H7 (cell line): ENCODE results near the gene RPS29. TPM values are rescaled to one million over a fixed set of nuclear protein-coding genes. Genes with fewer than 3 reads are reported as not detected.
A peak's percentile ranks its signal among the peaks of the same experiment; 100 is the strongest.

Source experiments
- DNase-seq: peaks from one replicate; pipeline ENCODE4 v3.0.0; 2012
- H3K27me3 ChIP-seq: 2 replicates; pipeline ENCODE4 v1.6.0; 2011; ENCODE audit warnings: mild to moderate bottlenecking, low read length; ENCODE audit not compliant: control insufficient read depth, insufficient read depth
- H3K36me3 ChIP-seq: replicated peaks from 2 replicates; pipeline ENCODE4 v1.5.1; 2011; ENCODE audit warnings: low read length; ENCODE audit not compliant: control insufficient read depth, insufficient read depth
- H3K4me3 ChIP-seq: 2 replicates; pipeline ENCODE4 v1.5.1; 2011; ENCODE audit warnings: low read depth, mild to moderate bottlenecking, control low read depth, low read length, moderate library complexity; ENCODE audit not compliant: insufficient read depth
- total RNA-seq: library from RNA; depleted of rRNA; stranded (reverse); fragments of >200 nt; shearing (Covaris generic); gene quantifications from 2 replicates; pipeline ENCODE4 v1.2.3, GENCODE V29; 2014; rRNA removed

RPS29 gene
- total RNA-seq, 1 experiment from 2014 or later, result 8,199 TPM

- Histone ChIP-seq H3K36me3 (no peaks in the 10 kb centered on the region), H3K4me3 (no peak overlapping the region), H3K27me3 (no peaks in the 10 kb centered on the region)
- DNase-seq, result no peak
Observed at GRCh38 chr14:49549446-49549845, 36.7 kb downstream of the RPS29 start.

- H3K36me3 ChIP-seq, result no peaks in the 10 kb centered on the region
- DNase-seq, result no peak
- H3K27me3 ChIP-seq, result no peaks in the 10 kb centered on the region
- H3K4me3 ChIP-seq, result no peak overlapping the region
Observed at GRCh38 chr14:49546766-49547165, 39.4 kb downstream of the RPS29 start.

GRCh38 chr14:49545716-49546115 lies 40.5 kb downstream of the RPS29 start:
- Histone ChIP-seq H3K4me3 (no peak overlapping the region), H3K36me3 (no peaks in the 10 kb centered on the region), H3K27me3 (no peaks in the 10 kb centered on the region)
- peak; percentile 50 for DNase-seq

- Histone ChIP-seq H3K36me3 (no peaks in the 10 kb centered on the region), H3K4me3 (no peak overlapping the region), H3K27me3 (no peaks in the 10 kb centered on the region)
- no peak for DNase-seq
Observed at GRCh38 chr14:49545071-49545470, 41.1 kb downstream of the RPS29 start.

GRCh38 chr14:49541049-49541448 lies 45.1 kb downstream of the RPS29 start:
- Histone ChIP-seq H3K27me3 (no peaks in the 10 kb centered on the region), H3K36me3 (no peaks in the 10 kb centered on the region), H3K4me3 (no peak overlapping the region)
- DNase-seq, result no peak

GRCh38 chr14:49538852-49539251 lies 47.3 kb downstream of the RPS29 start:
- Histone ChIP-seq H3K4me3 (no peak overlapping the region), H3K27me3 (no peaks in the 10 kb centered on the region), H3K36me3 (no peaks in the 10 kb centered on the region)
- no peak for DNase-seq

Other genes with a start within 250 kb of the RPS29 start
- gene LRR1, start 12.6 kb upstream of the RPS29 start, total RNA-seq, result 40.2 and 47.9 TPM in 2 replicates
- 145 and 167 TPM in 2 replicates for gene RPL36AL, start 34.2 kb upstream of the RPS29 start, total RNA-seq
- gene MGAT2, start 34.4 kb upstream of the RPS29 start, total RNA-seq, result 29.4 and 35.9 TPM in 2 replicates
- gene DNAAF2, start 48.9 kb upstream of the RPS29 start, total RNA-seq, result 28.2 and 28.9 TPM in 2 replicates
- gene POLE2, start 101.8 kb upstream of the RPS29 start, total RNA-seq, result 30.8 and 36.5 TPM in 2 replicates
- gene KLHDC1, start 106.7 kb upstream of the RPS29 start, total RNA-seq, result 0.07 and 0.38 TPM in 2 replicates
- gene KLHDC2, start 181.8 kb upstream of the RPS29 start, total RNA-seq, result 71.5 and 102 TPM in 2 replicates